Measurements from ENCODE around the gene FBLN2.

GRCh38 chr3:13545952-13546454 is 2.9 kb upstream of the FBLN2 start:
- TF ChIP-seq CTCF (IDR thresholded peaks at IDR 0.05), result no peak
- TF ChIP-seq POLR2A (IDR thresholded peaks at IDR 0.05), result no peak

Measured in Peyer's patch (tissue), 4 donors.